HG03060 (cell line): ENCODE results near the gene GOLGA2.

Experiments
- ATAC-seq: cut with Tn5 transposase; IDR thresholded peaks from one replicate; pipeline ENCODE4 v1.9.1; 2021; ENCODE audit warnings: low read depth, moderate number of reproducible peaks; ENCODE audit not compliant: unreplicated experiment

GOLGA2 gene

GRCh38 chr9:128214571-128215490 lies 61.0 kb downstream of the GOLGA2 start:
- ATAC-seq = no peak

- no peak for ATAC-seq
These were observed 61.9 kb downstream of the GOLGA2 start for GRCh38 chr9:128213746-128214497.

DNA sequence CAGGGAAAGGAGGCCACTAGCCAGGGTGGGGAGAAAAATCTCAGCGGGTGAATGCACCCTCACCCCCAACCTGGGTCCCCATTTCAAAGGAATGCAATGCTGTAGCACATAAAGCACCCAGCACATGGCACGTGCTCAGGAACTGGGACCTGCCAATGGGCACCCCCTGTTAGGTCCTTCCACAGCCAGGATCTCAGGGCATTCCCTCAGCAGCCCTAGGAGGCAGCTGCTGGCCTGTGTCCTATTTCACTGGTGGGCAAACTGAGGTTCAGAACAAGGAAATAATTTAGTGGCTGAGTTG lies 63.9 kb downstream of the GOLGA2 start:
- ATAC-seq = no peak

DNA sequence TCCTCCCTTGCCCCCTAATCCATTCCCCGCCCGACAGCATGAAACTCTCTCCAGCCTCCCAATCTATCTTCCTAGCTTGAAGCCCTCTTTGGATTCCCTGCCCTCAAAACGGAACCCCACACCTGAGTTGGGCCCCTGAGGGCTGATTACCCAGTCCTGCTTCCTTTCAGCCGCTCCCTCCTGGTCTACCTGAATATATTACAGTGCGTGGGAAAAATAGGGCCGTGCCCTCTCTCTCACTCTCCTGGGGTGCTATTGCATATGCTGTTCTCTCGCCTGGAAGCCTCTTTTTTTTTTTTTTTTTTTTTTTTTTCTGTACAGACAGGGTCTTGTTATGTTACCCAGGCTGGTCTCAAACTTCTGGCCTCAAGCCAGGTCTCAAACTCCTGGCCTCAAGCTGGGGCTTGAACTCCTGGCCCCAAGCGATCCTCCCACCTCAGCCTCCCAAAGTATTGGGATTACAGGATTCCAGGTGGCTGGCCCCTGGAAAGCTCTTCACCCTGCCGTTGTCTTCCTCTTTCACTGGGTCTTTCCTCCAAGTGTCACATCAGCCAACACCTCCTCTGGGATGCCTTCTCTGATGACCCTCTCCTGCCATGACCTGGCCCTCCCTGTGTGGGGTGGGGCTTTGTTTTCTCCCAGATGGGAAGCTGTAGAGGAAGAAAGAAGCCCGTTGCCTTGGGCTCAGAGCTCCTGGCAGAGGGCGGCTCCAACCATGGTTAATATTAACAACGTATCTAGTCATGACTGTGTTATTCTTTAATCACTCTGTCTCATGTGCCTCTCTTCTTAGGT lies 64.4 kb downstream of the GOLGA2 start:
- ATAC-seq = no peak

DNA sequence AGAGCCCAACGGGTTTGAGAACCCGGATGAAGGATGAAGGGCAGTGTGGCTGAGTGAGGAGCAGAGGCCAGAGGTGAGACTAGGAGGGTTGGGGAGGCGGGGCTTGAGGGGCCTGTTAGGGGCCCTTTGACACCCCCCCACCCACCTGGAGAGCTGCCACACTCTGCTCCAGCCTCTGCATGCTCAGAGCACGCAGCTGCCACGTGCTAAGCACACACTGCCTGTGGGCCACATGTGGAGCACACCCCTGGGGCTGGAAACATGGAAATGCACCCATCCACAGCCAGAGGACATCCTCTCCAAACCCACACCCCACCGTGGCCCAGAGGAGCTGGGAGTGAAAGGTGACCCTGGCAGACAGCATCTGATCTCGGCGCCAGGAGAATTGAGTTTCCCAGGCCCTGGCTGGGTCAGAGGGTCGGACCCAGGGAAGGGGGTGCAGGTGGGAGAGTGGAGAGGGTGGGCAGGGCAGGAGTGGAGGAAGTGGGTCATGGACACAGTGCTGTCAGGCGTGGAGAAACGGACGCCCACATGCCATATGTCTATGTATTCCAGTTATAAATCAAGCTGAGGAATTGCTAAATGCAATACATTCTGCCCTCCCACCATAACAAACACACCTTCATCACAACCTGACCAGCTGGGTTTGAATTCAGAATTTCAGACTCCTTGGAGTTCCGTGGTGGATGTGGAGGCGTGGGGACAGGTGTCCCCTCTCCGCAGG lies 66.7 kb downstream of the GOLGA2 start:
- ATAC-seq = no peak

GRCh38 chr9:128208386-128208785 lies 67.4 kb downstream of the GOLGA2 start:
- ATAC-seq = no peak

GRCh38 chr9:128206916-128207910 lies 68.6 kb downstream of the GOLGA2 start:
- no peak for ATAC-seq

GRCh38 chr9:128206484-128206883 lies 69.3 kb downstream of the GOLGA2 start:
- ATAC-seq = no peak
